IMR-90 (cell line): Measurements from ENCODE around the gene HPSE2. TPM values are rescaled to one million over a fixed set of nuclear protein-coding genes. Genes with fewer than 3 reads are reported as not detected.

ENCODE experiments used
- ATAC-seq: fragments of 200-7000 bp; cut with Tn5 transposase; 2 replicates; pipeline ENCODE4 v1.9.1; 2020; ENCODE audit warnings: low read depth, mild to moderate bottlenecking, moderate library complexity
- BruUV-seq: library from RNA; stranded (reverse); fragments of 400-500 nt; replicated peaks from 2 replicates; lab custom pipeline; 2021; lab: Mats Ljungman, UMichigan
- CTCF ChIA-PET: fragments of 300-600 bp; formaldehyde crosslinking; extraction: SDS; loops from one replicate; lab custom pipeline; 2021; ENCODE audit warnings: antibody characterized with exemption; lab: Yijun Ruan, JAX
- POLR2A ChIA-PET: fragments of 300-600 bp; sonication (Branson Sonifier 250); formaldehyde crosslinking; loops from one replicate; lab custom pipeline; 2022; ENCODE audit warnings: antibody characterized with exemption; ENCODE audit not compliant: unreplicated experiment; lab: Charles Lee
- DNase-seq: peaks from one replicate; pipeline ENCODE4 v3.0.0; 2013
- H2AFZ ChIP-seq: replicated peaks from 2 replicates; pipeline ENCODE3; 2013; ENCODE audit warnings: low read length, mild to moderate bottlenecking; ENCODE audit not compliant: poor library complexity
- H2AK5ac ChIP-seq: 2 replicates; pipeline ENCODE4 v1.6.1; 2013; ENCODE audit warnings: low read depth, low read length, inconsistent platforms
- H2AK9ac ChIP-seq: replicated peaks from 2 replicates; pipeline ENCODE3; 2013; ENCODE audit warnings: mild to moderate bottlenecking, low read depth, low read length, moderate library complexity; ENCODE audit not compliant: poor library complexity
- H2BK120ac ChIP-seq: 2 replicates; pipeline ENCODE4 v1.6.1; 2013; ENCODE audit warnings: low read depth, low read length, inconsistent platforms
- H2BK15ac ChIP-seq: 3 replicates; pipeline ENCODE4 v1.6.1; 2013; ENCODE audit warnings: low read depth, low read length, inconsistent platforms
- H2BK20ac ChIP-seq: 2 replicates; pipeline ENCODE4 v1.6.1; 2013; ENCODE audit warnings: low read depth, mild to moderate bottlenecking, inconsistent platforms, low read length, moderate library complexity
- H2BK5ac ChIP-seq: 2 replicates; pipeline ENCODE4 v1.6.1; 2013; ENCODE audit warnings: mild to moderate bottlenecking, low read depth, low read length, inconsistent platforms; ENCODE audit not compliant: poor library complexity, severe bottlenecking
- H3K14ac ChIP-seq: replicated peaks from 2 replicates; pipeline ENCODE4 v1.6.1; 2013; ENCODE audit warnings: low read depth, low read length, inconsistent platforms
- H3K18ac ChIP-seq: 2 replicates; pipeline ENCODE4 v1.6.1; 2013; ENCODE audit warnings: low read depth, low read length, control low read depth
- H3K23ac ChIP-seq: 2 replicates; pipeline ENCODE4 v1.6.1; 2013; ENCODE audit warnings: low read depth, low read length, inconsistent platforms
- H3K27ac ChIP-seq: 2 replicates; pipeline ENCODE4 v1.5.1; 2013; ENCODE audit warnings: mild to moderate bottlenecking, control low read depth, low read length; ENCODE audit not compliant: insufficient read depth
- H3K27me3 ChIP-seq: 2 replicates; pipeline ENCODE4 v1.6.1; 2013; ENCODE audit warnings: low read length; ENCODE audit not compliant: control insufficient read depth, insufficient read depth
- H3K36me3 ChIP-seq: 2 replicates; pipeline ENCODE4 v1.6.1; 2013; ENCODE audit warnings: low read length, mixed read lengths; ENCODE audit not compliant: control insufficient read depth, insufficient read depth
- H3K4ac ChIP-seq: 2 replicates; pipeline ENCODE4 v1.6.1; 2013; ENCODE audit warnings: low read depth, low read length, inconsistent platforms
- H3K4me1 ChIP-seq: 2 replicates; pipeline ENCODE4 v1.6.1; 2013; ENCODE audit warnings: low read length, mixed read lengths; ENCODE audit not compliant: control insufficient read depth, insufficient read depth
- H3K4me2 ChIP-seq: 2 replicates; pipeline ENCODE4 v1.6.1; 2013; ENCODE audit warnings: low read depth, mild to moderate bottlenecking, control low read depth, low read length, moderate library complexity
- H3K4me3 ChIP-seq: 2 replicates; pipeline ENCODE4 v1.5.1; 2013; ENCODE audit warnings: low read depth, mild to moderate bottlenecking, control low read depth, low read length, moderate library complexity; ENCODE audit not compliant: insufficient read depth
- H3K56ac ChIP-seq: 2 replicates; pipeline ENCODE4 v1.6.1; 2013; ENCODE audit warnings: low read length, inconsistent platforms; ENCODE audit not compliant: insufficient read depth; ENCODE audit errors: extremely low read depth
- H3K79me1 ChIP-seq, 2 experiments: 2 replicates each; pipeline ENCODE4 v1.6.1; 2013; ENCODE audit warnings: low read length in 2 of 2, inconsistent platforms in 1 of 2, low read depth in 1 of 2
- H3K9ac ChIP-seq: 2 replicates; pipeline ENCODE4 v1.6.1; 2013; ENCODE audit warnings: low read depth, low read length, control low read depth
- H3K9me1 ChIP-seq: 2 replicates; pipeline ENCODE4 v1.6.1; 2013; ENCODE audit warnings: low read length, inconsistent platforms; ENCODE audit not compliant: insufficient read depth
- H3K9me3 ChIP-seq: 2 replicates; pipeline ENCODE4 v1.6.1; 2013; ENCODE audit warnings: low read length; ENCODE audit not compliant: control insufficient read depth, insufficient read depth
- H4K20me1 ChIP-seq: 2 replicates; pipeline ENCODE4 v1.6.1; 2013; ENCODE audit warnings: low read length, inconsistent platforms; ENCODE audit not compliant: insufficient read depth
- H4K5ac ChIP-seq: 2 replicates; pipeline ENCODE4 v1.6.1; 2013; ENCODE audit warnings: mild to moderate bottlenecking, low read depth, low read length, control low read depth
- H4K8ac ChIP-seq, 2 experiments: 2 replicates each; pipeline ENCODE4 v1.6.1; 2013; ENCODE audit warnings: low read depth in 2 of 2, low read length in 2 of 2, control low read depth in 1 of 2, inconsistent platforms in 1 of 2
- H4K91ac ChIP-seq: 2 replicates; pipeline ENCODE4 v1.6.1; 2013; ENCODE audit warnings: low read depth, low read length, inconsistent platforms; ENCODE audit not compliant: insufficient read depth
- NFE2L2 ChIP-seq: fragments of 150-350 bp; IDR thresholded peaks from 2 replicates; pipeline ENCODE4 v1.6.1; 2016; ENCODE audit warnings: low read depth, mild to moderate bottlenecking, low read length
- POLR2A ChIP-seq: IDR thresholded peaks from 2 replicates; pipeline ENCODE4 v1.6.1; 2012; ENCODE audit warnings: mild to moderate bottlenecking, low read depth, low read length
- RFX5 ChIP-seq: IDR thresholded peaks from 2 replicates; pipeline ENCODE4 v1.8.0; 2012; ENCODE audit warnings: low read depth, mild to moderate bottlenecking, low read length, moderate library complexity
- USF2 ChIP-seq: fragments of 150-350 bp; IDR thresholded peaks from 2 replicates; pipeline ENCODE4 v1.6.1; 2017; ENCODE audit warnings: mild to moderate bottlenecking, antibody characterized with exemption, low read length, low read depth
- WGBS, 2 experiments: methylation state at CpG; one replicate each; pipeline versions ENCODE4 v1.1.5 to v1.1.7; 2013; ENCODE audit warnings: missing lambda C conversion rate in 2 of 2; ENCODE audit not compliant: insufficient read length in 1 of 2; ENCODE audit errors: extremely low coverage in 2 of 2; 5-methylcytosine and 5-hydroxymethylcytosine counted together
- dilution Hi-C: fragments of 300-500 bp; cut with HindIII; formaldehyde crosslinking; loops from one replicate; pipeline ENCODE4 v1.14.3; 2018; ENCODE audit warnings: low sequenced_read_pairs; ENCODE audit not compliant: unreplicated experiment
- in situ Hi-C: fragments of 300-500 bp; cut with MboI; formaldehyde crosslinking; loops from 3 replicates; pipeline ENCODE4 v1.14.3; 2019; ENCODE audit warnings: low sequenced_read_pairs, inconsistent platforms, mixed read lengths
- intact Hi-C: fragments of 100-400 bp; cut with micrococcal nuclease; formaldehyde crosslinking; loops from 2 replicates; pipeline ENCODE4 v1.10.0; 2022
- polyA plus RNA-seq, 3 experiments: library from polyadenylated mRNA; depleted of rRNA; stranded (reverse); fragments of >200 nt; gene quantifications; 2 replicates each; pipeline ENCODE4 v1.2.3, GENCODE V29; 2012; ENCODE audit warnings: low replicate concordance in 1 of 3
- total RNA-seq: library from RNA; depleted of rRNA; stranded (reverse); fragments of >200 nt; gene quantifications from 2 replicates; pipeline ENCODE4 v1.2.3, GENCODE V29; 2012
- TF ChIP-seq, protein P1 (sequence below): fragments of 150-350 bp; IDR thresholded peaks from 2 replicates; pipeline ENCODE4 v1.6.1; 2016; ENCODE audit warnings: low read depth, mild to moderate bottlenecking, low read length, moderate library complexity, borderline replicate concordance

Gene HPSE2
- total and polyA plus RNA-seq, 2 of the 4 experiments (the other 2 are of a cell fraction), result not detected

GRCh38 chr10:98539578-98539977 lies 696.1 kb downstream of the HPSE2 start:
- H3K4me2 ChIP-seq, result no peak overlapping the region
- H4K91ac ChIP-seq, result no peak overlapping the region
- H2BK120ac ChIP-seq, result no peak overlapping the region
- H3K4me1 ChIP-seq, result no peaks in the 10 kb centered on the region
- no peaks in the 10 kb centered on the region for H3K36me3 ChIP-seq
- H2BK20ac ChIP-seq, result no peak overlapping the region
- BruUV-seq, result no TSS peak
- intact Hi-C loops (no loop called here), in situ Hi-C loops (no loop called here), dilution Hi-C loops (no loop called here)
- H2AK9ac ChIP-seq, result no peak overlapping the region
- no peak overlapping the region for H3K23ac ChIP-seq
- H4K5ac ChIP-seq, result no peak overlapping the region
- no peaks in the 10 kb centered on the region for H3K9me1 ChIP-seq
- no peak overlapping the region for H3K9ac ChIP-seq
- no peak overlapping the region for H3K18ac ChIP-seq
- H3K4me3 ChIP-seq, result no peak overlapping the region
- H3K9me3 ChIP-seq, result no peaks in the 10 kb centered on the region
- no peak overlapping the region for H4K8ac ChIP-seq
- ChIA-PET POLR2A (no interaction called here), CTCF (no interaction called here)
- no peak overlapping the region for H3K27ac ChIP-seq
- H3K4ac ChIP-seq, result no peak overlapping the region
- no peak overlapping the region for H2BK15ac ChIP-seq
- H3K79me1 ChIP-seq, result no peaks in the 10 kb centered on the region
- no peaks in the 10 kb centered on the region for H3K27me3 ChIP-seq
- H4K20me1 ChIP-seq, result no peaks in the 10 kb centered on the region
- no peak overlapping the region for H3K56ac ChIP-seq
- no peak overlapping the region for H2BK5ac ChIP-seq
- ATAC-seq, result no peak
- H2AFZ ChIP-seq, result no peak overlapping the region
- no peak overlapping the region for H2AK5ac ChIP-seq
- no peak overlapping the region for H3K14ac ChIP-seq
- TF ChIP-seq POLR2A, result no peak
- no peak for TF ChIP-seq USF2
- no peak for TF ChIP-seq NFE2L2
- no peak for TF ChIP-seq RFX5
- TF ChIP-seq, protein P1, sequence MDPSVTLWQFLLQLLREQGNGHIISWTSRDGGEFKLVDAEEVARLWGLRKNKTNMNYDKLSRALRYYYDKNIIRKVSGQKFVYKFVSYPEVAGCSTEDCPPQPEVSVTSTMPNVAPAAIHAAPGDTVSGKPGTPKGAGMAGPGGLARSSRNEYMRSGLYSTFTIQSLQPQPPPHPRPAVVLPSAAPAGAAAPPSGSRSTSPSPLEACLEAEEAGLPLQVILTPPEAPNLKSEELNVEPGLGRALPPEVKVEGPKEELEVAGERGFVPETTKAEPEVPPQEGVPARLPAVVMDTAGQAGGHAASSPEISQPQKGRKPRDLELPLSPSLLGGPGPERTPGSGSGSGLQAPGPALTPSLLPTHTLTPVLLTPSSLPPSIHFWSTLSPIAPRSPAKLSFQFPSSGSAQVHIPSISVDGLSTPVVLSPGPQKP, result no peak
- WGBS, 2 experiments, result no CpG with 5 or more reads among the region's 1 CpG
- DNase-seq, result no peak
